HG03469 (cell line): ENCODE measurements around the gene MDK.

Experiments used
- ATAC-seq: cut with Tn5 transposase; IDR thresholded peaks from one replicate; pipeline ENCODE4 v1.9.1; 2021; ENCODE audit warnings: mild to moderate bottlenecking, moderate library complexity, moderate number of reproducible peaks; ENCODE audit not compliant: unreplicated experiment

Gene MDK

DNA sequence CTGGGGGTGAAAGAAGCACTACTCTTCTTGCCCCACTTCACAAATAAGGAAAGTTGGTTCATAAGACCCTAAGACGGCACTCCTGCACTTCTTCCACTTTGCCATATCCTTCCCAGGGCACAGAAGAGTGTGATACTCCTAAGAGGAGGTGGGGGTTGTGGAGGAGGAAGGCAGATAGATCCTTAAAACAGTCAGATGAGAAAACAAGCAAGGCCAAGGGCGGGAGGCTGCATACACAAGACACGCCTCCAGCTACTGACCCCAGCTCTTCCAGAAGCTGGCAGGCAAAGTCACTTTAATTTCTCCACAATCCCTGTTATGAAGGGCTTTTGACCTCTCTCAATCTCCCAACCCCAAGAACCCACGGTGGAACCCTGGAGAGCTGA, 11.8 kb downstream of the MDK start:
- no peak for ATAC-seq

DNA sequence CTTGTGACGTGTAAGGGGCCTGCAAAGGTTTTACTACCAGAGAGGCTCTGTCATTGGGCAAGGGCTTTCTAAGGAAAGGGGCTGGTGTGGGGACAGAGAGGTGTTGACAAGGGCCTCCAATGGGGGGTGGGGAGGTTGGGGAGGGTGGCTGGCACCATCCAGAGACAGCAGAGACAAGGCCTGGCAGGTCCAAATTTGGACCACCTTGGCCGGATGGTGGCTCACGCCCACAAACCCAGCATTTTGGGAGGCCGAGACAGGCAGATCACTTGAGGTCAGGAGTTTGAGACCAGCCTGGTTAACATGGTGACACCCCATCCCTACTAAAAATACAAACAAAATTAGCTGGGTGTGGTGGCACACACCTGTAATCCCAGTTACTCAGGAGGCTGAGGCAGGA, 12.3 kb downstream of the MDK start:
- ATAC-seq, result no peak

DNA sequence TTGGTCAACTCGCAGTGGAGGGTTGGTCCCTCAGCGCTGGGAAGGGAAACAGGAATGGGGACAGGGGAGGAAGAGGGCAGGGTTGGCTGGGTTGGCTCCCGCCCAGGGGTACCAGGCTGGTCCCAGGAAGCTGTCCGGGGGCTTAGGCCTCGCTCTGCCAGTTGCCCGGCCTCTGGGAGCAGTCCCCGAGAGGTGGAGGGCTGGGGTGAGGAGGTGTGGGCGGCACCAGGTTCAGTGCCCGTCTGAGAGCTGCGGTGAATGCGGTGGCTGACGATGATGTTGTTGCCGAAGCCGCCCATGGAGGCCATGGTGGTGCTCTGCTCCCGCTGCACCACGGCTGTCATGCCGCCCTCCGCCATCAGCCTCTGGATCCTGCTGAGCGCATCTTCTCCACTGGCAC, 16.1 kb downstream of the MDK start:
- ATAC-seq, result no peak

DNA sequence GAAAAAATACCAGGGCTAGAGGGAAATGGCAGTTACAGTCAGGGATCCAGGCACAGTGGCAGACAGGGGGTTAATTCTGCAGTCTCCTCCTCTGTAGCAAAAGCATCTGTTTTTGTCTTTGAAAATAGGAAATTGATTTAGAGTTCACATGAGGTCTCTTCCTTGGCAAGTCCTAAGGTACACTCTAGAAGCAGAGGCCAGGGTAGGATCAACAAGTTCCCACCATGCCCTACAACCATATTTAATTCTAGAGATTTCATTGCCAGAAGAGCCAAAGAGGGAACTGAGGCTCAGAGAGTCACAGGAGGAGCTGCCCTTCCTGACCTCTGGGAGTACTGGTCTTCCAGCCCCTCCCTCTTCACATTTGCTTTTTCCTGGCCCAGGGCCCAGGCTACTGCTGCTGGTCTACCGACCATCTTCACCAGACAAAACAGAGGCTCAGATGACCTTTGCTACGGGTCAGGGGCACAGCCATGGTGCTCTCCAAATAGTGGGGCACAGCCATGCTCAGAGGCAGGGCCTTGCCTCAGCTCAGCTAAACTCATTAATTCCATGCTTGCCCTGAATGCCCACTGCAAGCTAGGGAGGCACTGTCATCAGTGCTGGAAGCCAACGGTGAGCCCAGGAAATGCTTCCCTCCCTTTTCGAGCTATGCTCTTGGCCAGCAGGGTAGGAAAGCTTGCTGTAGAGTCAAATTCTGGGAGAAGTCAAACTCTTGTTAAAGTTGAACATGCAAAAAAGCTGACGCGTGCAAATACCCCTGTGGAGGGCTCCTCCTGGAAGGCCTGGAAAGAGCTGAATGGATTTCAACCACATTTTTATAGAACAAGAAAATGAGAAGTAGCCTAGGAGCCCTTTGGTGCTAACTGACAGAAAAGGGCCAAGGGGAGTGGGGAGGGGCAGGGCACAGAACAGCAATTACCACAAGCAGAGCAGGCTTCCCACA, 21.8 kb downstream of the MDK start:
- ATAC-seq, result no peak

DNA sequence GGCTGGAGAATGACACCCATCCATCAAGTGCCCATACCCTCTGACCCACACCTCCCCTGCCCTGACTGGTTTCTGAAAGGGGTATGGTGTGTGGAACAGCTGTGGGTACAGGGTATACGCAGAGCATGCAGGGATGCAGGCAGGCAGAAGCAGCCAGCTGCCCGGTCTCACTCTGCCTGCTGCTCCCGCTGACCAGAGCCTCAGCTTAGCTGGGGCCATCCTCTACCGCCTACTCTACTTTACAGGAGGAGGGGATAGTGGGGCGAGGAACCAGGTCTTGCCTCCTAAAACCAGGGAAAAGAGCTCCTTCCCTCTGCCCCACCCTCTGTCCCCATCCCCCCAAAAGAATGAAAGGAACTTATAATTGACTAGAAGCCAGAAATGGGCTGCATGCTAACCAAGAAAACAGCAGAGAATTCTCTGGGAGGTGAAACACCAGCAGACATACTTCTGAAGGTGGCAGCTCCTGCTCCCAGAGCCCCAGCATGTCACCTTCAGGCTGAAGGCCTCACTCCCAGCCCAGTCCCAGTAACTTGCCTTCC, 23.1 kb downstream of the MDK start:
- no peak for ATAC-seq

DNA sequence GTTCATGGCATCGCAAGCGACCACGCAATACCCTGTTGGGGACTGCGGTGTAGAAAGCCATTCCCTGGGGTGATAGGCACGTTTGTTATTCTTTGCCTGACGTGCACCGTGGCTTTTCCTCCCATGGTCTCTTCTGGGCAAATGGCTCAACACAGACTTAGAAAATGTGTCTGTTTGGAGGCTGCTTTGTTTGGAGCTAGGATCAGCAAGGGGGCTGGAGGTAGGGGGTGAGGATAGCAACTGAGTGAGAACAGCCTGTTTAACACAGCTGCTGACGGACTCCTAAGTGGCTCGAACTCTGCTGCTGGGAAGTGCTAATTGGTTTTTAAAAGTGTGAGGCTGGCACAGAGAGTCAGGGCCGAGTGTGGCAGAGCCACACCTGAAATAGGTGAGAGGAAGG, 26.2 kb downstream of the MDK start:
- ATAC-seq, result no peak

DNA sequence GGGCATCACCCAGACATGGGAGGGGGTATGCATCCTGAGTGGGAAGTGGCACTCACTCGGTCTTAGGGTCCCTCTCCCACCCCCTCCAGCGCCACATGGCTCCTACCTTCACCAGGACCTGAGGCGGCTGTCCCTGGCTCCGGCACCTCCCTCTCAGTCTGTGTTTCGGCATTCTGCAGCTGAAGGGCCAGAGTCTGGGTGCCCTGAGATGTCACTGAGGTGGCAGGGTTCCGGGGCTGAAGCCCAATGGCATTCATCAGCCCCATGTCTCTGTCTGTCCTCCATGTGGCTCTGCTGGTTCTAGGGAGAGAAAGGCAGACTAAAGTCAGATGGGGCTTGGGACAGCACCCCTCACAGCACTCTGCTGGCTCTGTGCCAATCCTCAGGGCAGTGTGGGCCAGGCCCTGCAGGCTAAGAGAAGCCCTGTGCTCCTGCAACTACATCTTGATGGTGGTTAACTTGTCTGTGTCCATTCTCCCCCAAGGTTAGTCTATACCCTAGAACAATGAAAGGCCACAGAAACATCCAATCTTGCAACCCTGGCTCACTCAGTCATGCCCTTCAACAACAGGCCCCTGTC, 27.0 kb downstream of the MDK start:
- ATAC-seq, result no peak

DNA sequence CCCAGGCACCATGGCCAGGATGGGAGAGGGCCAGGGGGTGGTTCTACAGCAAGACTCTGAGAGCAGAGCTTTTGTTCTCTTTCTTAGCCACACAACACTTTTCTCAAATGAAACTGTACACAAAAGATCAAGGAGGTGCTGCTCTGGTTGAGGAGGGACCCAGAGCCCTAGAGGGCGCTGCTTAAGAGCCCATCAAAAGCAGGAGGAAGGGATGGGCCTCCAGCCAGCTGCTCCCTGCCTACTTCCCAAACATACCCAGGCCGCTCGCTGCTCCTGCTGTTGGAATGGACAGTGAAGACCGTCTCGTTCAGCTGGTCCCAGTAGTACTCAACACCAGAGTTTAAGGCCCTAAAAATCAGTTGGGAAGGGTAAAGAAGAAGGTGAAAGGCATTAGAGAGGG, 28.6 kb downstream of the MDK start:
- no peak for ATAC-seq

DNA sequence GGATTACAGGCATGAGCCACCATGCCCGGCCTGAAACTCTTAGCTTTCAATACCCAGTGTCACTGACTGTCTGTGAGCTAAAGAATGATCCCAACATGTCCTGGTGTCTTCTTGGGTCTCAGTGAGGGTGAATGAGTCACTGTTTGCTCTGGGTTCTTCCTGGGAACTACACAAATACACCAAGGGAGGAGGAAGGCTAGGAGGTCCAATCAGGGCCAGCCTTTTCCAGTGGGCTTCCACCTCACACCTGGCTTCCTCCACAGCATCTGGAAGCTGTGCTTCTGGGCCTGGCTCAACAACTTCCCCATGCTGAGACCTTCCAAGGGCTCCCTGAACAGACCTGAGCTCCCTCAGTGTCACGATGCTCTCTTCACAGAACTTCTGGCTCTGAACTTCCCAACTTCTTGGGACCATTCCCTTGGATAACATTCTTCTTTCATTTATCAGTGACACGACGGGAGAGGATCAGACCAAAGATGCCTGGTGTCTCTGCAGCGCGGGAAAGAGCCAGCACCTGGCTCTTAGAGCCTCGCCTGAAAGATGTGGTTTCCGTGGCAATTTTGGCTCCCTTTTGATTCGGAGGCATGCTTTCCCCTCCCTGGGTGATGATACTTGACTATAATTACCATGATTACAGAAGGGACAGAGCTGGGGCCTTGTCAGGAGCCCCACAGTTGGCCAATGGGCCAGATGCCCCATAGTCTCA, 32.4 kb downstream of the MDK start:
- no peak for ATAC-seq

DNA sequence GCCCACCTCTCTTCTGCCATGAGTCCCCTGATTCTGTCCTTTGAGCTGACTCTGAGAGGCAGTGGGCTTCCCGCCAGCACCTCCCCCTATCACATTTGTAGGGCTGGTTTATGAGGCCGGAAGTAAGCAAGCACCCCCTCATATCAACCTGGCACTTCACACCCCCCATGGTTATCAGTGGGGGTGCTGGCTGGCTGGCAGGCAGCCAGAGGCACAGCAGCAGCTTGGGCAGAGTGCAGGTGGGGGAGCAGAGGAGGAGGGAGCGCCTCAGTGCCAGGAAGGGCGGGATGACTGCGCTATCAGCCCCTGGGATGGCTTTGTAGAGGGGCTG, 33.0 kb downstream of the MDK start:
- no peak for ATAC-seq

DNA sequence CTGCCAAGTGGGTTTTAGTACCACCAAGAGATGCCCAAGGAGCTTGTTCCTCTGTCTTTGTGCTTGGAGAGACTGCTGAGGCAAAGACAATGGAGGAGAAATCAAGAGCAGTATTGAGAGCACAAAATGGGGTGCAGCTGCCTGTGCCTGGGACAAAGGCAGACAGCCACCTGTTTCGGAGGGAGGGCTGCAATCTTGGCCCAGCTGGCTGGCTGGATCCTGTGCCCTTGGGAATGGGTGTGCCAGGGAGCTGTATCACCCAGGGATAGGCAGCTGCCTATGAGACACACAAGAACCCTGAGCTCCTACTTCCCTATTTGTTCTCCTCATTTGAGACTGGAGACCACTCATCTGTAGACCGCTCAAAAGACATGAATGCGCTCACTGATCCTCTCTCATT, 33.4 kb downstream of the MDK start:
- no peak for ATAC-seq

DNA sequence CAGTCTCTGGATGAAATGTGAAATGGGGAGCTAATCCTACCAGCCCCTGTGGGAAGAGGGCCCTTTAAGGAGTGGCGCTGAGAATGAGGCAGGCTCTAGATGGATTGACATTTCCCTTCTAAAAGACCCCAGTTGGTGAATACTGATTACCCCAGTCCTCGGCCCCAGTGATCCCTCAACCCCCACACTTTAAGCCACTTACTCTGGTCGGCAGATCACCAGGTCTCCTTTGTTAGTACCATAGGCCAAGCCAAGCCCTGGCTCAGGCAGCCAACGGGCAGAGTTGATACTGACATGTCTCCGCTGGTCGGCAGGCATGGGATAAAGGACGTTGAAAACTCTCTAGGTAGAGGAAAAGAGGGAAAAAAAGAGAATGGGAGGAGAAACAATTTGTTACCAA, 36.2 kb downstream of the MDK start:
- no peak for ATAC-seq

DNA sequence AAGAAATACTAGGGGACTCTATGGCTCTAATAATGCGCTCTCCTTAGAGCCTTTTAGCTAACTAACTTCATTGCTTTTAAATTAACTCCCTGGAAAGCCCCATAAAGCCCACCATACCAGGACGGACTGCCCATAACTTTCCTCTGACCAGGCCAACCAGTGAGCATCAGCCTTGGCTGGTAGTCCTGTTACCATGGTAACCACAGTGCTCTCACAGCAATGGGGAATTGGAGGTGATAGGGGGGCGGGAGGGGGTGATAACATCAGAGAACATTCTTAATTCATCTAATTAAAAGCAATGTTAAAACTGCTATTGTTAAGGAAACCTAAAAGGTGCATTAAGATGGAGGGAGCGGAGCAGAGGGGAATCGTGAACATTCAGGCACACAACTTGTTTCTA, 37.3 kb downstream of the MDK start:
- no peak for ATAC-seq

DNA sequence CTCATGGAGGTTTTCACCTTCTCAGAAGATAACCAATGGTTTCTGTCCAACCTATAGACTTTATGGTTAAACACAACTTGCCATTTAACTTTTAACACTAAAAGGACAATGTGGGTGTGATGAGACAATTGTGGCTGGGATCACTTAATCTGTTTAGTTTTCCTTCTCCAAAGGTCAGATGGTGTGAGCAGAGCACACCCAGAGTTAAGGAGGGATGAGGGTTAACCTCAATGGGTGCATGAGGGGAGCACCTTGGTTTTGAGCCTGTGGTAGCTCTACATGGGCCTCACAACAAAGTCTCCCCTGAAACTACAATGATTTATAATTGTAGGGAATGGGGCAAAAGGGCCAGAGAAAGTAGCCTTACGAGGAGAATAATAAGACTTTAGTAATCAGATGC, 39.0 kb downstream of the MDK start:
- no peak for ATAC-seq

DNA sequence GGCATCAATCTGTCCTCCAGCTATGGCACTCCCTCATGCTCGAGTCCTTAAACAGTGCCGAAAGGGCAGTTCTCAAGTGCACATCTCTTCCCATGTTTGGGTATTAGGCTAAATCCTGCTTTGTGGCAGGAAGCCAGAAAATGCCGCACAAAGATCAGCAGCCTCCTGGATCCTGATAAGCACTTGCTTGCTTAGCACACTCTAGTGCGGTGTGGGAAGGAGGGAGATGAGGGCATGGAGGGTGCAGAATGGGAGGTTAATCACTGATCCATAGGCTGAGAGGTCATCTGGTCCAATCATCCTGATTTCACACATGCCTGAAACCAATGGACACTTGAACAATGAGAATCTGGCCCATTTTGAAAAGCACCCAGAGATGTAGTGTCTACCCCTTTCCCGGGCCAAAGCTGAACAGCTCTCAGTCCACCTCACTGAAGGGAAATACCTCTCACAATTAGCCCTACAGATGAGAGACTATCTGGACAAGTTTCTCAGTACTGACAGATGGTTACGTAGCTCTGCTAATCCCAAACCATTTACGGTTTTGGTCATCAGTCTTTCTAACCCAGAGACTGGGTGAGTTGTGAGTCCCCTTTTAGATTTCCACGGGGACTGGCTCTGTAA, 39.9 kb downstream of the MDK start:
- ATAC-seq, result no peak

DNA sequence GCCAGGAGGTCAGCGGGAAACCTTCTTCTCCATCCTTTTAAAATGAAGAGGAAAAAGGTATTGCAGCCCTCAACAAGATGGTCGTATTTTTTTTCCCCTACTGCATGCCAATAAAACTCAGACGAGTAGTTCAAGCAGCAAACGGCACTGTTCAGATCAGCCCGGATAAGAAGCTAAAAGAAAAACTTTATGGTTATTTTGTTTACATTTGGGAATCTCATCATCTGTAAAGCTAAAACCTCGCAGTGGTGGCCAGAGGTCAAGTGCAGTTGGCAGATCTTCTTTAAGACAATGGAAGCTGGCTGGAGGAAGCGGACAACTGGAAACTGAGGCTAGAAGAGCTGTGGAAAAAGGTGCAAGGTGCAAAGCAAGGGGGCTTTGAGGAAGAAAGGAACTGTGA, 41.1 kb downstream of the MDK start:
- ATAC-seq, result no peak

DNA sequence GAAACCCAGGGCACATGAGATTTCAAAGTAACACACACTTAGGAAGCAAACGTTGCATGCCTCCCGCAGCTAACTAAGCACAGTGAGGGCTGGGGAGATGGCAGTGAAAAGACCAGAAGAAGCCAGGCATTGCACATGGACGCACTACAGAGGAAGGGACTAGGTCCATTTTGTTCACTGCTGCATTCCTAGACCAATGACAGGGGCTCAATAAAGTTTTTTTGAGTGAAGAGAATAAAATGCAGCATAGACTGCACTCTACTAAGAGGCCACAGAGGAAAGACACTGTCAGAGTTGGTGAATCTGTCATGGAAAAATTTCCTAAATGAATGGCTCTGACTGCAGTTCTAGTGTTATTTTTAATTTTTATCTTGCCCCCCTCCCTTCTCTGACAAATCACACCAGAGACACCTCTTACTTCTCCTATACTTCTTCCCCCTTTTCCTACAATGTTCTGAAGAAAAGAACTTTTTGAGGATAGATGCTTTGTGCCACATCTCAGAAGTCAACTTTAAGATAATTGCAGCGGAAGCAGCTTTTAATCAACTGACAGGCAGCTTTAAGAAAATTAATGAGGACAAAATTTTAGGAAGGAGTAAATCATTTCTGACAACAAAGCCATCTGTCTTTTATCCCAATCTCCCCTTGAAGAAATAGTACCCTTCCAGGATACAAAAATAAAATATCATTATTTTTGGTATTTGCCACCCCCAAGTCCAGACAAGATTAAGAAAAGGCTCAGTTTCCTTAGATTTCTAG, 44.9 kb downstream of the MDK start:
- ATAC-seq, result no peak

DNA sequence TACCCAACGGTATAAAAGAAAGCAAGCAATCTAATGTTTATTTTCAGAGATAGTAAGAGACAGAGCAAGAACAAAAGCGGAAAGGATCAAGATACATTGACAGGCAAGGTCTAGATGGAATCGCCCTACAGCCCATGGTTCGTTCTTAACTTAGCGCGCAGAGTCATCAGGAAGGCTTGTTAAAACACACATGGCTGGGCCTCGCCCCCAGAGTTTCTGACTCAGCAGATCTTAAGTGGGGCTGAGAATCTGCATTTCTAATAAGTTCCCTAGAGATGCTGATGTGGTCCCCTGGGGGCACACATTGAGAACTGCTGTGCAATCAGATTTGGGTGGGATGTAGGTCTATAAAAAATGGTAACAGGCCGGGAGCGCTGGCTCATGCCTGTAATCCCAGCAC, 45.9 kb downstream of the MDK start:
- ATAC-seq, result no peak

DNA sequence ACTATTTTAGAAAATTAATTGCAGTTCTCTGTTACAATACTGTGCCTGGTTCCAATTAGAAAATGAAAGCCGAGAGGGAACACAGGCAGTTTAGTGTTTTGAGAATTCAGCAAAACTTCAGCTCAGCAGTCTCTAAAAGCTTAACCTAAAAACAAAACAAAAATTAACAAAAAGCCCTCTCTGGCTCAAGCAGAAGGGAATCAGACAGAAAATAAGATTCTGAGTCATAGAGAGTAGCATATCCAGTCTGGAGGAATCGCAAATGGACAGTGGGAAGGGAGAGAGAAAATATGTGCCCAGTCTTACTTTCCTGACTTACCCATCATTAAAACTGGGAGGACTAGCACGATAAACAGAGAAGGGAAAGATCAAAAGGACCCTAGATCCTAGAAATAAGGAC, 48.2 kb downstream of the MDK start:
- ATAC-seq, result no peak

DNA sequence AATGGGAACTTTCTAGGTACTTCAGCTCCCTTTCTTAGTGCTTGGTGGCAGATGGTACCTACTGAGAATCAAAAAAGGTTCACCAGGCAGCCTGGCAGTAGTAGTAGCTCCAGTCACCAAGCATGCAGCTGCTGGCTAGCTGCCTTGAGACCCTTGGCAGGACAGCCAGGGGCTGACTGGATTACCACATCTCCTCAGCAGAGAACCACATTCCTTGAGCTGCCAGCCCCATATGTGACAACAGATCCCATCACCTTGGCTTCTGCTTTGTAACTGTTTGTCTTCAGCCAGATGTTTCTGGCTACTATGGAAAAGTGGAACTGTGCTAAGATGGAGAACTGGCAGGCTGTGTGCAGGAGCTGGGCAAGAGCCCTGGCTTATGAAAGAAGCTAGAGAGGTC, 49.7 kb downstream of the MDK start:
- ATAC-seq, result no peak
